Body of pancreas (tissue), 4 donors: ENCODE results near the gene CXCL12.

Experiments
- CTCF ChIP-seq, 7 experiments: fragments of 450-650 bp in 4 of 7; fragments of 200-600 bp in 3 of 7; sonication (generic) in 3 of 7; IDR thresholded peaks; one replicate each; pipeline ENCODE4 v1.5.1; 2016 to 2019; ENCODE audit warnings: antibody characterized with exemption in 7 of 7
- POLR2A ChIP-seq, 3 donors: fragments of 450-650 bp; IDR thresholded peaks; one replicate each; pipeline ENCODE4 v1.6.1; 2016; ENCODE audit warnings: antibody characterized with exemption in 3 of 3, mild to moderate bottlenecking in 2 of 3

GRCh38 chr10:44335330-44336021 lies 49.4 kb downstream of the CXCL12 start:
- no peak for TF ChIP-seq CTCF (IDR thresholded peaks at IDR 0.05)
- TF ChIP-seq POLR2A (IDR thresholded peaks at IDR 0.05), result no peak
